Measurements from ENCODE around the gene TXNRD2.

- TF ChIP-seq POLR2A (IDR thresholded peaks at IDR 0.05; ENCODE audit: low read depth, low read length), result no peak
- no peak for TF ChIP-seq TAF1 (IDR thresholded peaks at IDR 0.05; ENCODE audit: low read depth, low read length)
- no peak for TF ChIP-seq POLR2AphosphoS5 (IDR thresholded peaks at IDR 0.05; ENCODE audit: low read depth, low read length)
- no peak for TF ChIP-seq SPI1 (IDR thresholded peaks at IDR 0.05; ENCODE audit: low read depth, low read length)
- TF ChIP-seq PAX5 (IDR thresholded peaks at IDR 0.05; ENCODE audit: insufficient read depth, low read length, severe bottlenecking), result no peak
These were observed 49.2 kb downstream of the TXNRD2 start for GRCh38 chr22:19892257-19892879.
